Measurements from ENCODE around the gene ADRM1.

ADRM1 gene

GRCh38 chr20:62344782-62345181 lies 42.0 kb downstream of the ADRM1 start:
- 0 out of 2 replicates have a peak, but pooled peaks cover 3% of the 10 kb centered on the region for H3F3A ChIP-seq (ENCODE audit: insufficient read depth)
- H3K79me2 ChIP-seq (ENCODE audit: insufficient read depth, low read length), result no peaks in the 10 kb centered on the region
- no peak overlapping the region for H3K4me3 ChIP-seq (ENCODE audit: insufficient read depth, low read length, poor library complexity, severe bottlenecking)
- H4K20me1 ChIP-seq (ENCODE audit: low read depth, low read length), result no peaks in the 10 kb centered on the region
- H3K36me3 ChIP-seq (ENCODE audit: low read length), result no peaks in the 10 kb centered on the region
- no peak for TF ChIP-seq CTCF (IDR thresholded peaks at IDR 0.05; ENCODE audit: insufficient read depth, low read length, poor library complexity, severe bottlenecking)
- TF ChIP-seq EZH2phosphoT487 (conservative IDR thresholded peaks at IDR 0.05; ENCODE audit: low read length), result no peak
- H3K4me2 ChIP-seq (ENCODE audit: low read depth, low read length, poor library complexity, severe bottlenecking), result no peak overlapping the region
- no peak overlapping the region for H3K27ac ChIP-seq (ENCODE audit: low read depth, low read length)
- no peaks in the 10 kb centered on the region for H3K9me3 ChIP-seq (ENCODE audit: insufficient read depth, low read length)
- H3K9ac ChIP-seq (ENCODE audit: low read length), result no peak overlapping the region
- H3K9me2 ChIP-seq (replicated peaks; ENCODE audit: insufficient read depth, low read length), result no peaks in the 10 kb centered on the region
- H2AFZ ChIP-seq (ENCODE audit: low read depth, low read length, severe bottlenecking), result no peak overlapping the region
- H3K27me3 ChIP-seq (ENCODE audit: low read length), result no peaks in the 10 kb centered on the region

DNA sequence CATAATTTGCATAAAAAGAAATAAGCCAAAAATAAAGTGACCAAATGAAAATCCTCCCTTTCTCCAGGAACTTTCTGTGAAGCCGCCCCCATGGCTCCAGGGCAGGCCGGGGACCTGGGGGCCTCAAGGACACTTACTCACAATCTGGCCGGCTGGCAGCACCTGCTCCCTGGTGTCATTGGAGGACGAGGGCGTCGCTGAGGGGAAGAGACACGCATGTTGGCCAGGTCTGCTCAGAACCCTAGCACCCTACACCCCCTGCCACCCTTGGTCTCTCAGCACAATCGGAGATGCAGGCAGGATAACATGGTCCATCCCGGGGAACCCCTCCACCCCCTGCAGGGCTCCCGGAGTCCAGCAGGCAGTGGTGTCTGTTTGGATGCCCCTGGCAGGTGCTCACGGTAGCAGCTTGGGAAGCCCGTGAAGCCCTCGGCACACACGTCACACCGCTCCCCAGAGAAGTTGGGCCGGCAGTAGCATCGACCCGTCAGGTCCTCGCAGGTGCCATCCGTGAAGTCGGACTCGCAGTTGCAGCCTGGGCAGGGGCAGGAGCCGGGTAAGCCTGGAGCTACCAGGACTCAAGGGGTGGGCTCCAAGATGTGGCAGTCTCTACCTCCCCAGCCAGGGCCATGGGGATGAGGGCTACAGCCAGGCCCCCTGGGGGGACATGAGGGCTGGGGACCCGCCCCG lies 43.0 kb downstream of the ADRM1 start:
- TF ChIP-seq CTCF (IDR thresholded peaks at IDR 0.05; ENCODE audit: insufficient read depth, low read length, poor library complexity, severe bottlenecking), result no peak
- no peak for TF ChIP-seq EZH2phosphoT487 (conservative IDR thresholded peaks at IDR 0.05; ENCODE audit: low read length)
- Histone ChIP-seq H3K27ac (ENCODE audit: low read depth, low read length) (no peak overlapping the region), H3K4me2 (ENCODE audit: low read depth, low read length, poor library complexity, severe bottlenecking) (no peak overlapping the region), H3F3A (ENCODE audit: insufficient read depth) (no peaks in the 10 kb centered on the region), H3K36me3 (ENCODE audit: low read length) (no peaks in the 10 kb centered on the region), H3K9ac (ENCODE audit: low read length) (no peak overlapping the region), H3K4me3 (ENCODE audit: insufficient read depth, low read length, poor library complexity, severe bottlenecking) (no peak overlapping the region), H3K79me2 (ENCODE audit: insufficient read depth, low read length) (no peaks in the 10 kb centered on the region), H3K9me3 (ENCODE audit: insufficient read depth, low read length) (no peaks in the 10 kb centered on the region), H4K20me1 (ENCODE audit: low read depth, low read length) (no peaks in the 10 kb centered on the region), H3K27me3 (ENCODE audit: low read length) (no peaks in the 10 kb centered on the region), H2AFZ (ENCODE audit: low read depth, low read length, severe bottlenecking) (no peak overlapping the region), H3K9me2 (replicated peaks; ENCODE audit: insufficient read depth, low read length) (no peaks in the 10 kb centered on the region)

DNA sequence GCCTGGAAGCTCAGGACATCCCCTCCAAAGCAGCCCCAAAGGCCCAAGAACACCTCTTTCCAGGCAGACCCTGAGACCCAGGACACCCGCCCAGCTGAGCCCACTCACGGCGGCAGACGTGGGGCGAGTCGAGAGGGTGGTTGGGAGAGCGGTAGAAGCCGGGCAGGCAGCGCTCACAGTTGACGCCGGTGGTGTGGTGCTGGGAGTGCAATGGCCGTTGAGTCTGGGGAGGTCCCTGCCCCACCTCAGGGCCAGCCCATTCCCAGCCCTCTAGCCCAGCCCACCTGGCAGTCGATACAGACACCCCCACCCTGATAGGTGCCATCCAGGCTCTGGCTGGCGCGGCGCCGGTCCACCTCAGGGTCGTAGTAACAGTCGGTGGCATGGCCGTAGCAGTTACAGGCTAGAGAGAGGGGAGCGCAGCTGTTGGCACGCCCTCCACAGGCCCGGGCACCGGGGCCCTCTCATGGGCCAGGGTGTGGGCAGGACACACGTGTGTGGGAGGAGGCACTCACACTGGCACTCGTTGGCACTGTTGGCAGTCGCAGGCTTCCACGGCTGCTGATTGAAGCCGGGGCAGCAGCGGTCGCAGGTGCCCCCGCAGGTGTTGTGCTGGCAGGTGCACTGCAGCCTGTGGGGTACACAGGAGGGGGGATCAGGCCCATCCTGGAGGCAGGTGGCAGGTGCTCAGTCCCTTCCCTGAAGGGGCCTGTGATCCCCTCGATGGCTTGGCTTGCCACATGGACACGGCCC lies 43.8 kb downstream of the ADRM1 start:
- Histone ChIP-seq H3K9me2 (replicated peaks; ENCODE audit: insufficient read depth, low read length) (no peaks in the 10 kb centered on the region), H3F3A (ENCODE audit: insufficient read depth) (no peaks in the 10 kb centered on the region), H3K27me3 (ENCODE audit: low read length) (no peaks in the 10 kb centered on the region), H3K79me2 (ENCODE audit: insufficient read depth, low read length) (no peaks in the 10 kb centered on the region), H3K4me2 (ENCODE audit: low read depth, low read length, poor library complexity, severe bottlenecking) (no peak overlapping the region), H3K9ac (ENCODE audit: low read length) (no peak overlapping the region), H3K4me3 (ENCODE audit: insufficient read depth, low read length, poor library complexity, severe bottlenecking) (no peak overlapping the region), H3K27ac (ENCODE audit: low read depth, low read length) (no peak overlapping the region), H2AFZ (ENCODE audit: low read depth, low read length, severe bottlenecking) (no peak overlapping the region), H3K36me3 (ENCODE audit: low read length) (no peaks in the 10 kb centered on the region), H3K9me3 (ENCODE audit: insufficient read depth, low read length) (no peaks in the 10 kb centered on the region), H4K20me1 (ENCODE audit: low read depth, low read length) (no peaks in the 10 kb centered on the region)
- TF ChIP-seq CTCF (IDR thresholded peaks at IDR 0.05; ENCODE audit: insufficient read depth, low read length, poor library complexity, severe bottlenecking), result no peak
- no peak for TF ChIP-seq EZH2phosphoT487 (conservative IDR thresholded peaks at IDR 0.05; ENCODE audit: low read length)

Data from SU-DHL-6 (cell line).